GM12874 (cell line): ENCODE results near the gene ADAMTS15.

ENCODE experiments used
- TF ChIP-seq, protein P1 (sequence below): IDR thresholded peaks from 2 replicates; pipeline ENCODE4 v1.5.1; 2011; ENCODE audit warnings: low read depth, mild to moderate bottlenecking, control low read depth, low read length, moderate library complexity; ENCODE audit not compliant: insufficient read depth

ADAMTS15 gene

DNA sequence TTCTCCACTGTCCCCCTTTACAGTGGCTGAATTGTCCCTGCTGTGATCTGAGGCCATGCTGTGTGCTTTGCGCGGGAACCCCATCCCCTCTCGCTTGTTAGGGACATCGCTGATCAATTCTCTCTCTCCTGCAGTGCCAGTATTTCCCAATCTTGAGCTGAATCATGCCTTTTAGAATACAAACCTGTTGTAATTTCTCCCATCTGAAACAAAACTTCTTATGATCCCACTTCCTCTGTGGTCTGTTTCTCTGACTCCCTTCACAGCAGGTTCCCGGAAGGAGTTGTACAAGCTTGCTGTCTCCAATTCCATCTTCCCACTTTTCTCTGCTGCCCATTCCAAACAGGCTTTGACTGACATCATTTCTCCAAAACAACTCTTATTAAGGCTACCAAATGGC, 16.8 kb downstream of the ADAMTS15 start:
- TF ChIP-seq, protein P1, sequence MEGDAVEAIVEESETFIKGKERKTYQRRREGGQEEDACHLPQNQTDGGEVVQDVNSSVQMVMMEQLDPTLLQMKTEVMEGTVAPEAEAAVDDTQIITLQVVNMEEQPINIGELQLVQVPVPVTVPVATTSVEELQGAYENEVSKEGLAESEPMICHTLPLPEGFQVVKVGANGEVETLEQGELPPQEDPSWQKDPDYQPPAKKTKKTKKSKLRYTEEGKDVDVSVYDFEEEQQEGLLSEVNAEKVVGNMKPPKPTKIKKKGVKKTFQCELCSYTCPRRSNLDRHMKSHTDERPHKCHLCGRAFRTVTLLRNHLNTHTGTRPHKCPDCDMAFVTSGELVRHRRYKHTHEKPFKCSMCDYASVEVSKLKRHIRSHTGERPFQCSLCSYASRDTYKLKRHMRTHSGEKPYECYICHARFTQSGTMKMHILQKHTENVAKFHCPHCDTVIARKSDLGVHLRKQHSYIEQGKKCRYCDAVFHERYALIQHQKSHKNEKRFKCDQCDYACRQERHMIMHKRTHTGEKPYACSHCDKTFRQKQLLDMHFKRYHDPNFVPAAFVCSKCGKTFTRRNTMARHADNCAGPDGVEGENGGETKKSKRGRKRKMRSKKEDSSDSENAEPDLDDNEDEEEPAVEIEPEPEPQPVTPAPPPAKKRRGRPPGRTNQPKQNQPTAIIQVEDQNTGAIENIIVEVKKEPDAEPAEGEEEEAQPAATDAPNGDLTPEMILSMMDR, result no peak

DNA sequence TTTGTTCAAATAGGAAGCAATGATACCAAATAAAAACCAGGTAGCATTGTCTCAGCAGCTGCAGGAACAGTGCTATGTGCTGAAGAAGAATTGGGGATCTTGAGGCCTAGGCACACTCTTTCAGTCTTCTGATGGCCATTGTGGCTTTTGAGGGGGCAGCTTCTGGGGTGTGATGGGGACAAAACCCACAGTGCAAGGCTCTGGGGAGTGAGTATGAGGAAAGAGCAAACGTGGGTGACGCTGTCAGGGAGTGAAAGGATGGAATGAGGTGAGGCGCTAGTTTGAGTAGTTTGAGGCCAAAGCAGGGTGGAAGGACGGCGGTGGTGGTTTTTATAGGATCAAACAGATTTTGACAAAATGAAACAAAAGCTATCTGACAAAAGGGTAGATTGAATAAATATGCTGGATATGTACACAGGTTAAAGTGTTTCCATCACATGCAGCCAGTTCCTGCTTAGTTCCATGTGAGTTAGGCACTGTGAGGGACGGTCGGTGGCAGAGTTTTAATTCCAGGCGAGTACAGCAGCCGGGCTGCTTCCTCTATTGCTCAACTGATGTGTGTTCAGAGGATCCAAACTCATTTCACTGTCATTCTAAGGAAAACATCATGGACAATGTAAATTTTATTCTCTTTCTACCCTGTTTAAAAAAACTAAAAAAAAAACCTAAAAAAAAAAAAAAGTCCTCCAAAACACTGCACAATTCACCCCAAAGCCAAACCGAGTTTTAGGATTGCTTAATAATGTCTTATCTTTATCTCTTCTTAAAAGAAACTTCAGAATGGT, 18.9 kb downstream of the ADAMTS15 start:
- TF ChIP-seq, protein P1, result no peak

DNA sequence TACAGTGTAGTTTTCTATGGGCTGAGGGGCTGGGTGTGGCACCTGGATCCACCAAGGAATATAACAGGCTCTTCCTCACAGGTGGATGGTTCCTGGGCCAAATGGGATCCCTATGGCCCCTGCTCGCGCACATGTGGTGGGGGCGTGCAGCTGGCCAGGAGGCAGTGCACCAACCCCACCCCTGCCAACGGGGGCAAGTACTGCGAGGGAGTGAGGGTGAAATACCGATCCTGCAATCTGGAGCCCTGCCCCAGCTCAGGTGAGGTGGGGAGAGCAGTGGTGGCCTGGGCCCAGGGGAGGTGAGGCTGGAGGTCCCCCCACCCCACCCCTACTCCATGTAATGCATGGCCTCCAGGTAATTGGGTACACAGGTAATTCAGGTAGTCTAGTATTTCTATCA, 20.7 kb downstream of the ADAMTS15 start:
- TF ChIP-seq, protein P1, result no peak

DNA sequence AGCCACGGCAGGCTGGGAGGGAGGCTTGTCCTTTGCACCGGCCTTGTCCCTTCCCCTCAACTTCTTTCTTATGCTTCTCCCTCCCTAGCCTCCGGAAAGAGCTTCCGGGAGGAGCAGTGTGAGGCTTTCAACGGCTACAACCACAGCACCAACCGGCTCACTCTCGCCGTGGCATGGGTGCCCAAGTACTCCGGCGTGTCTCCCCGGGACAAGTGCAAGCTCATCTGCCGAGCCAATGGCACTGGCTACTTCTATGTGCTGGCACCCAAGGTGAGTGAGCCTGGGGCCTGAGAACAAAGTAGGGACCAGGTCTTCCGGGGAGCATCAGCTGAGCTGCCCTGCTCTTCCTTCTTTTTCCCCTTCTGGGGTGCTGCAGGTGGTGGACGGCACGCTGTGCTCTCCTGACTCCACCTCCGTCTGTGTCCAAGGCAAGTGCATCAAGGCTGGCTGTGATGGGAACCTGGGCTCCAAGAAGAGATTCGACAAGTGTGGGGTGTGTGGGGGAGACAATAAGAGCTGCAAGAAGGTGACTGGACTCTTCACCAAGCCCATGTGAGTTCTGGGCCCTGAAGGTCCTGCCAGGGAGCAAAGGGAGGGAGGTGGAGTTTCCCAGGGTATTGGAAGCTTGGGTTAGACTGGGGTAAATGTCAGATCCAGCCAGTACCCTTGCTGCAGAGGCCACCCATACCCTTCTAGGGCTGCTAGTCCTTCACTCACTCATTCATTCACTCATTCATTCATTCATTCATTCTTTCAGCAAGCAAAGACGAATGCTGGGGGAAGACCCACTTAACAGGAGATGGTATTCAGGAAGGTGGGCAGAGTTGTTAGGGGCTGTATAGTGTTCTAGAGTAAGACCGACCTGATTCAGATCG, 22.6 kb downstream of the ADAMTS15 start:
- TF ChIP-seq, protein P1, result no peak

DNA sequence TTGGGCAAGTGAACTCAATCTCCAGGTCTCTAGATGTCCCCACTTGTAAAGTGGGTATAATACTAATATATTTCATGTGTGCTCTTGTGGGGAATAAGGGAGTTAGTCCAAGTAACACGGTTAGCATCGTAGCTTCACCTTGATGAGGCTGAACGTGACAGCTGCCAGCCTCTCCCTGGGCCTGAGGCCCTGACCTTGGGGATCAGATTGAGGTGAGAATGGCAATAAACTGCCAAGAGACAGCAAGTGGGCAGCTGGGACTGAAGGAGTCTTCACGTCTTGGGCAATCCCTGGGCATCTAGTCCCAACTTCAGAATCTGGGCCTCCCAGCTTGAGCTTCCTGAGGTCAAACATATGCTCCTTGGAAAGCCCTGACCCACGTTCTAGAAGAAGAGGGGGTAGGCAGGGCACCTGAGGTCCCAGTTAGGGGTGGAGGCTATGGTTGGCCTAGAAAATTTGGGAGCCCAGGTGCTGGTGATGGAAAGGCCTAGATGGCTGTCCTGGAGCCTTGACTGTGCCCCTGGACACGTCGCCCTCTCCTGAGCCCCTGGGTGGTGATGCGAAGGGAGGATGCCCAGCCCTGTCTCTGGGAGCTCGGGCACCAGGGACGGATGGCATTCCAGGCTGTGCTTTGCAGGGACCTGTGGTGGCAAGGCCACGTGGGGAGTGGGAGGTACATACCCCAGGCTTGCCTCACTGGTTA, 23.4 kb downstream of the ADAMTS15 start:
- TF ChIP-seq, protein P1, result no peak

DNA sequence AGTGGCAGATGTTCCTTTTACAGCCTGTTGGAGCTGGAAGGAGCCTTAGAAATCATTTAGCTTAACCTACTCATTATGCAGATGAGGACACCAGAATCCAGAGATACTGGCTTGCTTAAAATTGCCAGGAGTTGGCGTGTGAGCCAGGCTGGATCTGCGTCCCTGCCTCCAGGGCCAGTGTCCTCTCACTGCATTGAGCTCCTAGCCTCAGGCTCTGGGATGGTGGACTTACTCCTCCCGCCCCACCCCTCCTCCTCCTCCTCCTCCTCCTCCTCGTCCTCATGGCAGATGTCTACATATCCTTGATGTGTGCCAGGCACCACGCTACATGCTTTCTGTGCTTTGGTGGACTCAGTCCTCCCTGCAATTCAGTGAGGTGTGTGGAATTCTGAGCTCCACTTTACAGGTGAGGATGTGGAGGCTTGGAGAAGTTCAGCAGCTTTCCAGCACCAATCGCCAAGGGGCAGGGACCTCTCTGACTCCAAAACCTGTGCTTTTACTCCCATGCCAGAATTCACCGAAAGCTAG, 24.1 kb downstream of the ADAMTS15 start:
- TF ChIP-seq, protein P1, result no peak
